Spleen (tissue), 11 donors: Measurements from ENCODE around the gene ZNF746. TPM values are rescaled to one million over a fixed set of nuclear protein-coding genes. Genes with fewer than 3 reads are reported as not detected.

Experiments used
- DNase-seq: peaks from one replicate; pipeline ENCODE4 v3.0.0-alpha.2; 2020
- H3K27ac ChIP-seq, 8 donors: fragments of 200-600 bp; sonication (generic) in 7 of 8; 1 replicate in 4 of 8; 2 replicates in 4 of 8; pipeline versions ENCODE4 v1.5.0 to v1.8.0; 2016 to 2021; ENCODE audit warnings: inconsistent platforms in 4 of 8, mild to moderate bottlenecking in 4 of 8, moderate library complexity in 1 of 8
- H3K27me3 ChIP-seq, 7 donors: fragments of 200-600 bp; sonication (generic) in 6 of 7; replicated peaks in 1 of 7; 1 replicate in 4 of 7; 2 replicates in 3 of 7; pipeline versions ENCODE4 v1.5.0 to v1.8.0; 2016 to 2021; ENCODE audit warnings: inconsistent platforms in 3 of 7, mild to moderate bottlenecking in 1 of 7
- H3K36me3 ChIP-seq, 6 donors: fragments of 200-600 bp; sonication (generic) in 5 of 6; 1 replicate in 4 of 6; 2 replicates in 2 of 6; pipeline versions ENCODE4 v1.5.0 to v1.8.0; 2016 to 2021; ENCODE audit warnings: inconsistent platforms in 2 of 6
- H3K4me1 ChIP-seq, 6 donors: fragments of 200-600 bp; sonication (generic) in 5 of 6; 1 replicate in 3 of 6; 2 replicates in 3 of 6; pipeline versions ENCODE4 v1.5.0 to v1.8.0; 2016 to 2021; ENCODE audit warnings: inconsistent platforms in 3 of 6
- H3K4me3 ChIP-seq, 8 donors: fragments of 200-600 bp; sonication (generic) in 7 of 8; 1 replicate in 4 of 8; 2 replicates in 4 of 8; pipeline versions ENCODE4 v1.5.0 to v1.8.0; 2016 to 2021; ENCODE audit warnings: inconsistent platforms in 4 of 8, mild to moderate bottlenecking in 4 of 8, moderate library complexity in 2 of 8
- H3K9me3 ChIP-seq, 8 donors: fragments of 200-600 bp; sonication (generic) in 7 of 8; 1 replicate in 4 of 8; 2 replicates in 4 of 8; pipeline versions ENCODE4 v1.5.0 to v1.8.0; 2016 to 2021; ENCODE audit warnings: inconsistent platforms in 4 of 8
- POLR2A ChIP-seq, 3 donors: fragments of 450-650 bp; IDR thresholded peaks; one replicate each; pipeline ENCODE4 v1.5.1; 2017; ENCODE audit warnings: antibody characterized with exemption in 3 of 3, mild to moderate bottlenecking in 1 of 3
- POLR2AphosphoS5 ChIP-seq, 3 donors: sonication (generic); formaldehyde crosslinking; IDR thresholded peaks; one replicate each; pipeline ENCODE4 v1.5.1; 2017; ENCODE audit warnings: antibody characterized with exemption in 3 of 3
- WGBS, 5 donors: extraction: QIAGEN DNeasy Blood & Tissue Kit in 3 of 5; methylation state at CpG; one replicate each; pipeline versions ENCODE4 v1.1.5 to v1.1.7; 2013 to 2018; 5-methylcytosine and 5-hydroxymethylcytosine counted together
- intact Hi-C: fragments of 100-400 bp; cut with DNase I; formaldehyde crosslinking; loops from one replicate; pipeline ENCODE4 v1.15.0; 2023; ENCODE audit warnings: low total_unique reads
- polyA plus RNA-seq, 3 donors: library from polyadenylated mRNA; stranded (reverse); fragments of 200-250 nt; gene quantifications; one replicate each; pipeline ENCODE4 v1.2.1, GENCODE V29; 2013
- total RNA-seq, 7 donors: library from RNA; depleted of rRNA in 3 of 7; stranded (reverse); fragments of >200 nt in 3 of 7; fragmentation: NEBNext Ultra II Directional in 4 of 7; extraction: Animal tissue kit (Norgen Biotek cat#: 25700) in 4 of 7; gene quantifications; one replicate each; pipeline versions ENCODE4 v1.1.0 to v1.2.1, GENCODE V29; 2016 to 2021
- TF ChIP-seq, protein P1 (sequence below), 11 experiments: fragments of 200-600 bp in 7 of 11; fragments of 450-650 bp in 4 of 11; sonication (generic) in 4 of 11; IDR thresholded peaks in 8 of 11; conservative IDR thresholded peaks in 3 of 11; 1 replicate in 7 of 11; 2 replicates in 4 of 11; pipeline versions ENCODE4 v1.4.0 to v1.8.0; 2016 to 2021; ENCODE audit warnings: antibody characterized with exemption in 11 of 11, inconsistent platforms in 4 of 11, mild to moderate bottlenecking in 1 of 11
- donor health status: healthy with polysubstance abuse.
- donor health status: DM: no; HTN: no; CAD: no; lungs with moderate emphysema.
- donor health status: DM: no; HTN: no; CAD: no.
- donor health status: Bipolar disorder and iron deficiency.
- donor health status: healthy.
- donor health status: DM: no; HTN: no; CAD: no.
- donor health status: DM: yes; HTN: yes; CAD: no.

ZNF746 gene
- total and polyA plus RNA-seq, 10 donors, result 6.1 to 46.5 (median 30.7) TPM

- DNase-seq, result no peak
- Histone ChIP-seq H3K4me3 (no peak overlapping the region), H3K27ac (no peak overlapping the region), H3K9me3 (peaks cover 0 to 18% (median 17%) of the 10 kb centered on the region in 8 donors), H3K4me1 (peaks cover 0 to 23% (median 8%) of the 10 kb centered on the region in 6 donors), H3K36me3 (no peaks in the 10 kb centered on the region), H3K27me3 (no peaks in the 10 kb centered on the region)
- WGBS, 5 donors, result 78 to 89% (median 85%) methylated on average over 10 to 13 of the region's 13 CpGs
- intact Hi-C loops, result loop anchor here (10.0 kb wide), 1 partner anchor 123 kb away; no protein-coding TSS in a partner anchor
- TF ChIP-seq, protein P1, sequence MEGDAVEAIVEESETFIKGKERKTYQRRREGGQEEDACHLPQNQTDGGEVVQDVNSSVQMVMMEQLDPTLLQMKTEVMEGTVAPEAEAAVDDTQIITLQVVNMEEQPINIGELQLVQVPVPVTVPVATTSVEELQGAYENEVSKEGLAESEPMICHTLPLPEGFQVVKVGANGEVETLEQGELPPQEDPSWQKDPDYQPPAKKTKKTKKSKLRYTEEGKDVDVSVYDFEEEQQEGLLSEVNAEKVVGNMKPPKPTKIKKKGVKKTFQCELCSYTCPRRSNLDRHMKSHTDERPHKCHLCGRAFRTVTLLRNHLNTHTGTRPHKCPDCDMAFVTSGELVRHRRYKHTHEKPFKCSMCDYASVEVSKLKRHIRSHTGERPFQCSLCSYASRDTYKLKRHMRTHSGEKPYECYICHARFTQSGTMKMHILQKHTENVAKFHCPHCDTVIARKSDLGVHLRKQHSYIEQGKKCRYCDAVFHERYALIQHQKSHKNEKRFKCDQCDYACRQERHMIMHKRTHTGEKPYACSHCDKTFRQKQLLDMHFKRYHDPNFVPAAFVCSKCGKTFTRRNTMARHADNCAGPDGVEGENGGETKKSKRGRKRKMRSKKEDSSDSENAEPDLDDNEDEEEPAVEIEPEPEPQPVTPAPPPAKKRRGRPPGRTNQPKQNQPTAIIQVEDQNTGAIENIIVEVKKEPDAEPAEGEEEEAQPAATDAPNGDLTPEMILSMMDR (IDR thresholded peaks at IDR 0.05 in 8 of 11, conservative IDR thresholded peaks at IDR 0.05 in 3 of 11), result no peak
- TF ChIP-seq POLR2AphosphoS5 (IDR thresholded peaks at IDR 0.05) (no peak), POLR2A (IDR thresholded peaks at IDR 0.05) (no peak)
Measured at GRCh38 chr7:149501651-149502050, 4.0 kb upstream of the ZNF746 start.

DNA sequence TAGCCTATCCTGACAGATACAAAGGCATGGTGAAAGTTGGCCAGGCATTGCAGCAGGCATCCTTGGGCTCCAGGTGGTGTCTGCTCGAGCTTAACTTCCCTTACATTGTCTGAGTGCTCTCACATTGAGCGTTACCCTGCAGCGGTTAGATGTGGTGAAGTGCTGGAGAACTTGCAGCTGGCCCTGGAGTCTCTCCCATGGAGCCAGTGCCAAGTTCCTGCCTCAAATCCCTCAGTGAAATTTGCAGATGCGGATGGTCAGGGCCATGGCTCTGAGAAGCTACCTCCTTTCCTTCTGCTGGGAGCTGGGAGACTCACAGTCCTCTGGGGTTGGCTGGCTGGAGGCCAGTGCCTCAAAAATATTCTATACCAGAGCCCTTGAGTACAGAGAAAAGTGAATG, 3.3 kb upstream of the ZNF746 start:
- intact Hi-C loops, result loop anchor here (10.0 kb wide), 1 partner anchor 124 kb away; no protein-coding TSS in a partner anchor
- TF ChIP-seq POLR2A (IDR thresholded peaks at IDR 0.05) (no peak), POLR2AphosphoS5 (IDR thresholded peaks at IDR 0.05) (no peak)
- TF ChIP-seq, protein P1 (IDR thresholded peaks at IDR 0.05 in 8 of 11, conservative IDR thresholded peaks at IDR 0.05 in 3 of 11), result no peak
- no peak overlapping the region for H3K4me3 ChIP-seq
- DNase-seq, result no peak
- 64 to 83% (median 73%) methylated on average over 4 of the region's 4 CpGs for WGBS, 5 donors
- peaks cover 0 to 12% (median 11%) of the 10 kb centered on the region in 8 donors for H3K9me3 ChIP-seq
- H3K27me3 ChIP-seq, result no peaks in the 10 kb centered on the region
- no peaks in the 10 kb centered on the region for H3K36me3 ChIP-seq
- H3K4me1 ChIP-seq, result peaks cover 3 to 31% (median 16%) of the 10 kb centered on the region in 6 donors
- H3K27ac ChIP-seq, result no peak overlapping the region

- intact Hi-C loops, result loop anchor here (10.0 kb wide), 1 partner anchor 125 kb away; no protein-coding TSS in a partner anchor
- Histone ChIP-seq H3K27ac (no peak overlapping the region), H3K27me3 (no peaks in the 10 kb centered on the region), H3K4me3 (no peak overlapping the region), H3K9me3 (peaks cover 0 to 5% (median 4%) of the 10 kb centered on the region in 8 donors), H3K36me3 (no peaks in the 10 kb centered on the region), H3K4me1 (peaks cover 6 to 38% (median 23%) of the 10 kb centered on the region in 6 donors)
- no peak for DNase-seq
- no peak for TF ChIP-seq POLR2AphosphoS5 (IDR thresholded peaks at IDR 0.05)
- TF ChIP-seq, protein P1 (IDR thresholded peaks at IDR 0.05 in 8 of 11, conservative IDR thresholded peaks at IDR 0.05 in 3 of 11), result no peak
- no peak for TF ChIP-seq POLR2A (IDR thresholded peaks at IDR 0.05)
Measured at GRCh38 chr7:149500201-149500600, 2.6 kb upstream of the ZNF746 start.

DNA sequence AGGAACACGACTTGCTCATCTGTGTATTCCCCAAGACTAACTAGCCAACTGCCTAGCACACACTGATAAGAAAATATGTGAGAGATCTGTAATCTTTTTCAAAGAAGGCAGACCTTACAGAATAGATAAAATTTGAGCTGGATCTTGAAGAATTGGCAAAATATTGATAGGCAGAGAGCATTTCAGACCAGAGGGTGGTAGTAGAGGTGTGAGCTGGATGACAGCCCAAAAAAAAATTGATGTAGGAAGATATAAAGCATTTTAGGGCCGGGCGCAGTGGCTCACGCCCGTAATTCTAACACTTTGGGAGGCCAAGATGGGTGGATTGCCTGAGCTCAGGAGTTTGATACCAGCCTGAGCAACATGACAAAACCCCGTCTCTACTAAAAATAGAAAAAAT, 1.2 kb upstream of the ZNF746 start:
- DNase-seq, result no peak
- Histone ChIP-seq H3K4me1 (peaks cover 8 to 52% (median 32%) of the 10 kb centered on the region in 6 donors), H3K9me3 (no peaks in the 10 kb centered on the region), H3K27me3 (no peaks in the 10 kb centered on the region), H3K27ac (no peak overlapping the region), H3K4me3 (no peak overlapping the region), H3K36me3 (peaks cover 0 to 8% (median 4%) of the 10 kb centered on the region in 6 donors)
- TF ChIP-seq POLR2AphosphoS5 (IDR thresholded peaks at IDR 0.05) (no peak), POLR2A (IDR thresholded peaks at IDR 0.05) (no peak)
- TF ChIP-seq, protein P1 (IDR thresholded peaks at IDR 0.05 in 8 of 11, conservative IDR thresholded peaks at IDR 0.05 in 3 of 11), result no peak
- intact Hi-C loops, result no loop called here
- WGBS, 5 donors, result 86 to 93% (median 91%) methylated on average over 6 of the region's 6 CpGs
